ENCODE measurements around the gene HDDC2.

The HDDC2 gene

DNA sequence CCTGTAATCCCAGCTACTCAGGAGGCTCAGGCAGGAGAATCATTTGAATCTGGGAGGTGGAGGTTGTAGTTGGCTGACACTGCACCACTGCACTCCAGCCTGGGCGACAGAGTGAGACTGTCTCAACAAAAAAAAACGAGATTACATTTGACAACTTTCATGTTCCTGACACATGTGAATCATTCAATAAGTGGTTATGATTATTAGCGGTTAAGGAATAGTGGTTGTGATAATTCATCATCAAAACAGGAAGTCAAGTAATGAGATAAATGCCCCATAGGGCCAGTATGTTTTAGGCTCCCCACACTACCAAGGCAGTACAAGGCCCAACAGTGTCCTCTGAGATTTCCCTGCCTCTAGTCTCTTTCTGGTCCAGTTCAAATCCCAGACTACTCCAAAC, 2.5 kb downstream of the HDDC2 start:
- no peak overlapping the region for H3K27ac ChIP-seq (replicated peaks)
- H3K4me3 ChIP-seq (replicated peaks; ENCODE audit: insufficient read depth, low read length): no peak overlapping the region

DNA sequence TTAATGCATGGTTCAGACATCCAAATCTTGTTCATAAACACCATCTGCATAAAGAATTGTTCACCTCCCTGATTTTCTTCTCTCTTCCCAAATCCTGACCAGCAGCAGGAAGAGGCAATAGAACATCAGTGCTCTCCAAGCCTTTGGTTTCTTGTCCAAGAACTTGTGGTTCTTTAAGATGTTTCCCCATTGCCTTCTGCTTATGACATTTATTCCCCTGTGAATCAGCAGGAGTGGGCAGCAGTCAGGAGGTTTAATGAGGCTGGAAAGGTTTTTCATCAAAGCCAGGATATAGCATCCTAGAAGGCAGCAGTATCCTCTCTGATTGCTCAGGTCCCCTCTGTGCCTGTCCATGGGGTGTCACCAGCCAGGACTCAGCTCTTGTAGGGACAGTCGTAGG, 5.3 kb downstream of the HDDC2 start:
- TF ChIP-seq, protein P1, sequence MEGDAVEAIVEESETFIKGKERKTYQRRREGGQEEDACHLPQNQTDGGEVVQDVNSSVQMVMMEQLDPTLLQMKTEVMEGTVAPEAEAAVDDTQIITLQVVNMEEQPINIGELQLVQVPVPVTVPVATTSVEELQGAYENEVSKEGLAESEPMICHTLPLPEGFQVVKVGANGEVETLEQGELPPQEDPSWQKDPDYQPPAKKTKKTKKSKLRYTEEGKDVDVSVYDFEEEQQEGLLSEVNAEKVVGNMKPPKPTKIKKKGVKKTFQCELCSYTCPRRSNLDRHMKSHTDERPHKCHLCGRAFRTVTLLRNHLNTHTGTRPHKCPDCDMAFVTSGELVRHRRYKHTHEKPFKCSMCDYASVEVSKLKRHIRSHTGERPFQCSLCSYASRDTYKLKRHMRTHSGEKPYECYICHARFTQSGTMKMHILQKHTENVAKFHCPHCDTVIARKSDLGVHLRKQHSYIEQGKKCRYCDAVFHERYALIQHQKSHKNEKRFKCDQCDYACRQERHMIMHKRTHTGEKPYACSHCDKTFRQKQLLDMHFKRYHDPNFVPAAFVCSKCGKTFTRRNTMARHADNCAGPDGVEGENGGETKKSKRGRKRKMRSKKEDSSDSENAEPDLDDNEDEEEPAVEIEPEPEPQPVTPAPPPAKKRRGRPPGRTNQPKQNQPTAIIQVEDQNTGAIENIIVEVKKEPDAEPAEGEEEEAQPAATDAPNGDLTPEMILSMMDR (IDR thresholded peaks at IDR 0.05; ENCODE audit: insufficient read depth, low read length): no peak
- TF ChIP-seq SPI1 (IDR thresholded peaks at IDR 0.05; ENCODE audit: borderline replicate concordance, low read depth): no peak
- TF ChIP-seq, protein P2, sequence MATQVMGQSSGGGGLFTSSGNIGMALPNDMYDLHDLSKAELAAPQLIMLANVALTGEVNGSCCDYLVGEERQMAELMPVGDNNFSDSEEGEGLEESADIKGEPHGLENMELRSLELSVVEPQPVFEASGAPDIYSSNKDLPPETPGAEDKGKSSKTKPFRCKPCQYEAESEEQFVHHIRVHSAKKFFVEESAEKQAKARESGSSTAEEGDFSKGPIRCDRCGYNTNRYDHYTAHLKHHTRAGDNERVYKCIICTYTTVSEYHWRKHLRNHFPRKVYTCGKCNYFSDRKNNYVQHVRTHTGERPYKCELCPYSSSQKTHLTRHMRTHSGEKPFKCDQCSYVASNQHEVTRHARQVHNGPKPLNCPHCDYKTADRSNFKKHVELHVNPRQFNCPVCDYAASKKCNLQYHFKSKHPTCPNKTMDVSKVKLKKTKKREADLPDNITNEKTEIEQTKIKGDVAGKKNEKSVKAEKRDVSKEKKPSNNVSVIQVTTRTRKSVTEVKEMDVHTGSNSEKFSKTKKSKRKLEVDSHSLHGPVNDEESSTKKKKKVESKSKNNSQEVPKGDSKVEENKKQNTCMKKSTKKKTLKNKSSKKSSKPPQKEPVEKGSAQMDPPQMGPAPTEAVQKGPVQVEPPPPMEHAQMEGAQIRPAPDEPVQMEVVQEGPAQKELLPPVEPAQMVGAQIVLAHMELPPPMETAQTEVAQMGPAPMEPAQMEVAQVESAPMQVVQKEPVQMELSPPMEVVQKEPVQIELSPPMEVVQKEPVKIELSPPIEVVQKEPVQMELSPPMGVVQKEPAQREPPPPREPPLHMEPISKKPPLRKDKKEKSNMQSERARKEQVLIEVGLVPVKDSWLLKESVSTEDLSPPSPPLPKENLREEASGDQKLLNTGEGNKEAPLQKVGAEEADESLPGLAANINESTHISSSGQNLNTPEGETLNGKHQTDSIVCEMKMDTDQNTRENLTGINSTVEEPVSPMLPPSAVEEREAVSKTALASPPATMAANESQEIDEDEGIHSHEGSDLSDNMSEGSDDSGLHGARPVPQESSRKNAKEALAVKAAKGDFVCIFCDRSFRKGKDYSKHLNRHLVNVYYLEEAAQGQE (IDR thresholded peaks at IDR 0.05; ENCODE audit: insufficient replicate concordance, low read depth): no peak
- no peak for TF ChIP-seq GABPA (IDR thresholded peaks at IDR 0.05; ENCODE audit: low read depth)
- no peak for TF ChIP-seq POLR2AphosphoS5 (IDR thresholded peaks at IDR 0.05; ENCODE audit: low read depth)
- Histone ChIP-seq H3K27ac (replicated peaks) (no peak overlapping the region), H3K4me3 (replicated peaks; ENCODE audit: insufficient read depth, low read length) (no peak overlapping the region), H3K27me3 (ENCODE audit: insufficient read depth, poor library complexity, severe bottlenecking) (no peaks in the 10 kb centered on the region)
- no peak for DNase-seq (ENCODE audit: low read depth in 1 of 2, low spot score in 1 of 2)

More for the DNA sequence above, 2.5 kb downstream of the HDDC2 start:
- no peaks in the 10 kb centered on the region for H3K27me3 ChIP-seq (ENCODE audit: insufficient read depth, poor library complexity, severe bottlenecking)
- DNase-seq (ENCODE audit: low read depth in 1 of 2, low spot score in 1 of 2): no peak
- TF ChIP-seq SPI1 (IDR thresholded peaks at IDR 0.05; ENCODE audit: borderline replicate concordance, low read depth): peak; percentile 11; the same call in 1 of the 2 replicates
- TF ChIP-seq, protein P1 (IDR thresholded peaks at IDR 0.05; ENCODE audit: insufficient read depth, low read length): no peak

DNA sequence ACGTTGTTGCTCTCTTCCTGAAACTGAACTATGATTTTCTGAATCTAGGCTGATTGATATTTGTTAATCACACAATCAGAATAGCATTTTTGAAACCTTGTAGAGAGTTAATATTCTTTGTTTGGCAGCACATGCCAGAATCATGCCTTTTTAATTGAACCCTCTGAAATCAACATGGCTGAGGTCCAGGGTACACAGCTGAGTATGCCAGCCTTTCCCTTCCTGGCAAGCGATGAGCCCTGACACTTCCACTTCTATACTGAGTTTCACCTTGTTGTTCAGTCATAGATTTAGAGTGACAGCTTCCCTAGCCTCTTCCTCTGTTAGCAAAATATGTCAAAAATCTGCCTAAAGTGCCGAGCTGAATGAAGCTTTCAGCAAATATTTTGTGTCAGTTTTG, 6.8 kb downstream of the HDDC2 start:
- Histone ChIP-seq H3K27ac (replicated peaks) (no peak overlapping the region), H3K27me3 (ENCODE audit: insufficient read depth, poor library complexity, severe bottlenecking) (no peaks in the 10 kb centered on the region), H3K4me3 (replicated peaks; ENCODE audit: insufficient read depth, low read length) (no peak overlapping the region)
- TF ChIP-seq, protein P2 (IDR thresholded peaks at IDR 0.05; ENCODE audit: insufficient replicate concordance, low read depth): no peak
- TF ChIP-seq, protein P1 (IDR thresholded peaks at IDR 0.05; ENCODE audit: insufficient read depth, low read length): no peak
- TF ChIP-seq POLR2AphosphoS5 (IDR thresholded peaks at IDR 0.05; ENCODE audit: low read depth): no peak
- TF ChIP-seq GABPA (IDR thresholded peaks at IDR 0.05; ENCODE audit: low read depth): no peak
- no peak for TF ChIP-seq SPI1 (IDR thresholded peaks at IDR 0.05; ENCODE audit: borderline replicate concordance, low read depth)
- DNase-seq (ENCODE audit: low read depth in 1 of 2, low spot score in 1 of 2): no peak

DNA sequence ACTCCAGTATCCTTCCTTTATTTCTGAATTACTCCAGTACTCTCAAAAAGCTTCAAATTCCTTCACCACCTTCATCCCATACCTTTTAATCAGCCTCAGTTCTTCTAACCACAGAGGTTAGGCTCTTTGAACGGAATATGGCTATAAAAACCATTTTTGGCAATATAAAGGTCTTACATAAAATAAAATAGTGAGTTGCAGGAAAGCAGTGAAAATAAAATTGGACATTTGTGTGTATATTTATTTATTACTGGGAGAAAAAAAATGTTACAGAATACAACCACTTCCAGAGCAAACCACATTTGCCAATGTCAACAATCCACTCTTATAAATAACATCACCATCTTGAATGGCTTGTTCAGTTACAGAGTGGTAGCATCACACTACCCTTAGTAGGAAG, 7.7 kb downstream of the HDDC2 start:
- H3K4me3 ChIP-seq (replicated peaks; ENCODE audit: insufficient read depth, low read length): no peak overlapping the region
- no peak for TF ChIP-seq GABPA (IDR thresholded peaks at IDR 0.05; ENCODE audit: low read depth)
- TF ChIP-seq, protein P2 (IDR thresholded peaks at IDR 0.05; ENCODE audit: insufficient replicate concordance, low read depth): no peak
- no peak for TF ChIP-seq SPI1 (IDR thresholded peaks at IDR 0.05; ENCODE audit: borderline replicate concordance, low read depth)
- TF ChIP-seq, protein P1 (IDR thresholded peaks at IDR 0.05; ENCODE audit: insufficient read depth, low read length): no peak
- TF ChIP-seq POLR2AphosphoS5 (IDR thresholded peaks at IDR 0.05; ENCODE audit: low read depth): no peak
- no peaks in the 10 kb centered on the region for H3K27me3 ChIP-seq (ENCODE audit: insufficient read depth, poor library complexity, severe bottlenecking)
- no peak overlapping the region for H3K27ac ChIP-seq (replicated peaks)
- DNase-seq (ENCODE audit: low read depth in 1 of 2, low spot score in 1 of 2): no peak
